OCI-LY3 (cell line): ENCODE results near the gene GPATCH8.

Experiments used
- CTCF ChIP-seq: fragments of 200-600, 300-600 bp; sonication (generic); IDR thresholded peaks from 2 replicates; pipeline ENCODE4 v1.5.1; 2014; ENCODE audit warnings: antibody characterized with exemption, low read length, low read depth
- EZH2phosphoT487 ChIP-seq: fragments of 200-600 bp; shearing (Covaris generic); IDR thresholded peaks from 2 replicates; pipeline ENCODE4 v1.6.1; 2018; ENCODE audit warnings: antibody characterized with exemption, mixed run types, low read depth

DNA sequence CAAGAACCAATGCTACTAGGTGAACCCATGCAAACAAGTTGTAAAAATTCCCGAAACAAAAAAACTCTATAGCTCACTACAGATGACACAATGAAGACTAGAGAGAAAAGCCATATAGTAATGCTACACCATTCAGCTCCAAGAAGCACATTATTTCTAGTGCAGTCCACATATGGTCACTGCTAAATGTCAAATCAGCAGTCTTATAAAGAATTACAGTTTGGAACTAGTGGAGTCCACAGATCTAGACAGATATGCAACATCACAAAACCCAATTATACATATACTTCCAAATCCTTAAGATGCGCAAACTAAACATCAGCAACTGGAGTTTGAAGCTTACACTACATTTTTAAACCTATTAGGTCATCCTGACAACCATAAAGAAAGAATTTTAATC, 33.5 kb downstream of the GPATCH8 start:
- no peak for TF ChIP-seq EZH2phosphoT487
- no peak for TF ChIP-seq CTCF
